ENCODE data around the gene KTI12.

- TF ChIP-seq CTCF (IDR thresholded peaks at IDR 0.05; ENCODE audit: insufficient read depth, low read length, poor library complexity, severe bottlenecking), result no peak
- no peak for TF ChIP-seq EZH2phosphoT487 (conservative IDR thresholded peaks at IDR 0.05; ENCODE audit: low read length)
Observed at GRCh38 chr1:52026278-52026677, 7.3 kb downstream of the KTI12 start.

Measured in SU-DHL-6 (cell line).